Astrocyte (in vitro differentiated cells and primary cell): ENCODE measurements around the gene PLEKHG3. TPM values are rescaled to one million over a fixed set of nuclear protein-coding genes. Genes with fewer than 3 reads are reported as not detected.
A peak's percentile ranks its signal among the peaks of the same experiment; 100 is the strongest.

ENCODE experiments used
- DNase-seq: peaks from one replicate; pipeline ENCODE4 v3.0.0-alpha.2; 2010; ENCODE audit warnings: low read depth
- FAIRE-seq: peaks from 2 replicates; lab custom pipeline; 2011; peaks lifted over from hg19 to GRCh38; lab: Jason Lieb, UNC
- H2AFZ ChIP-seq: 2 replicates; pipeline ENCODE4 v1.6.0; 2012; ENCODE audit warnings: low read depth, low read length, inconsistent platforms
- H3K27ac ChIP-seq: 2 replicates; pipeline ENCODE4 v1.5.1; 2011; ENCODE audit warnings: low read depth, low read length, inconsistent platforms
- H3K27me3 ChIP-seq: 2 replicates; pipeline ENCODE4 v1.6.0; 2011; ENCODE audit warnings: low read length, inconsistent platforms; ENCODE audit not compliant: insufficient read depth
- H3K36me3 ChIP-seq: 2 replicates; pipeline ENCODE4 v1.5.1; 2011; ENCODE audit warnings: low read length, inconsistent platforms; ENCODE audit not compliant: insufficient read depth
- H3K4me1 ChIP-seq: 2 replicates; pipeline ENCODE4 v1.5.1; 2011; ENCODE audit warnings: low read length, inconsistent platforms; ENCODE audit not compliant: insufficient read depth
- H3K4me2 ChIP-seq: 2 replicates; pipeline ENCODE4 v1.6.0; 2012; ENCODE audit warnings: low read length, inconsistent platforms
- H3K4me3 ChIP-seq: 2 replicates; pipeline ENCODE4 v1.5.1; 2011; ENCODE audit warnings: low read depth, mild to moderate bottlenecking, low read length, inconsistent platforms; ENCODE audit not compliant: insufficient read depth
- H3K79me2 ChIP-seq: 2 replicates; pipeline ENCODE4 v1.6.0; 2012; ENCODE audit warnings: mild to moderate bottlenecking, low read length, inconsistent platforms; ENCODE audit not compliant: insufficient read depth
- H3K9ac ChIP-seq: 2 replicates; pipeline ENCODE4 v1.6.0; 2012; ENCODE audit warnings: mild to moderate bottlenecking, low read length, inconsistent platforms
- H3K9me3 ChIP-seq: 2 replicates; pipeline ENCODE4 v1.5.1; 2012; ENCODE audit warnings: low read depth, mild to moderate bottlenecking, low read length, inconsistent platforms; ENCODE audit not compliant: insufficient read depth
- H4K20me1 ChIP-seq: 2 replicates; pipeline ENCODE4 v1.6.0; 2012; ENCODE audit warnings: low read length, inconsistent platforms; ENCODE audit not compliant: insufficient read depth
- H3K27ac Mint-ChIP-seq: one replicate; pipeline ENCODE4 v1.8.0; 2021; ENCODE audit warnings: mild to moderate bottlenecking, mixed read lengths; ENCODE audit not compliant: unreplicated experiment
- H3K27me3 Mint-ChIP-seq: one replicate; pipeline ENCODE4 v1.8.0; 2021; ENCODE audit warnings: low read depth, mixed read lengths; ENCODE audit not compliant: unreplicated experiment
- H3K36me3 Mint-ChIP-seq: one replicate; pipeline ENCODE4 v1.8.0; 2021; ENCODE audit warnings: low read depth, mixed read lengths; ENCODE audit not compliant: unreplicated experiment
- H3K4me1 Mint-ChIP-seq: one replicate; pipeline ENCODE4 v1.8.0; 2021; ENCODE audit warnings: low read depth, mixed read lengths; ENCODE audit not compliant: unreplicated experiment
- H3K4me3 Mint-ChIP-seq: one replicate; pipeline ENCODE4 v1.8.0; 2021; ENCODE audit warnings: mild to moderate bottlenecking, moderate library complexity, mixed read lengths; ENCODE audit not compliant: unreplicated experiment
- H3K9me3 Mint-ChIP-seq: one replicate; pipeline ENCODE4 v1.8.0; 2021; ENCODE audit warnings: mild to moderate bottlenecking, mixed read lengths; ENCODE audit not compliant: unreplicated experiment
- CTCF ChIP-seq: IDR thresholded peaks from 2 replicates; pipeline ENCODE4 v1.5.1; 2011; ENCODE audit warnings: low read depth, mild to moderate bottlenecking, inconsistent platforms, low read length, moderate library complexity; ENCODE audit not compliant: insufficient read depth
- EZH2 ChIP-seq: IDR thresholded peaks from 2 replicates; pipeline ENCODE4 v1.6.1; 2012; ENCODE audit warnings: mild to moderate bottlenecking, low read length, inconsistent platforms; ENCODE audit not compliant: insufficient read depth
- total RNA-seq: library from RNA; stranded (reverse); gene quantifications from 2 replicates; pipeline ENCODE4 v1.2.1, GENCODE V29; 2021

PLEKHG3 gene
- total RNA-seq, 1 donor from 2014 or later = 98.6 TPM

GRCh38 chr14:64684091-64684490 is 20.1 kb upstream of the PLEKHG3 start:
- H3K27ac ChIP-seq = no peak overlapping the region
- peaks cover 9% of the 10 kb centered on the region for H3K4me1 ChIP-seq
- Mint-ChIP-seq H3K4me1 (peaks cover 27% of the 10 kb centered on the region), H3K36me3 (peaks cover 2% of the 10 kb centered on the region), H3K9me3 (no peaks in the 10 kb centered on the region), H3K27me3 (peaks cover 6% of the 10 kb centered on the region), H3K4me3 (no peak overlapping the region), H3K27ac (no peak overlapping the region)
- no peaks in the 10 kb centered on the region for H3K79me2 ChIP-seq
- no peaks in the 10 kb centered on the region for H4K20me1 ChIP-seq
- TF ChIP-seq CTCF = no peak
- no peak for TF ChIP-seq EZH2
- no peaks in the 10 kb centered on the region for H3K36me3 ChIP-seq
- peaks cover 2% of the 10 kb centered on the region for H3K27me3 ChIP-seq
- H3K9me3 ChIP-seq = no peaks in the 10 kb centered on the region
- H3K9ac ChIP-seq = no peak overlapping the region
- H3K4me3 ChIP-seq = no peak overlapping the region
- FAIRE-seq (no peak), DNase-seq (peak; percentile 27)
- H3K4me2 ChIP-seq = no peak overlapping the region
- no peak overlapping the region for H2AFZ ChIP-seq

GRCh38 chr14:64685371-64686281 is 18.6 kb upstream of the PLEKHG3 start:
- Mint-ChIP-seq H3K36me3 (no peaks in the 10 kb centered on the region), H3K9me3 (no peaks in the 10 kb centered on the region), H3K4me1 (peaks cover 20% of the 10 kb centered on the region), H3K27me3 (peaks cover 11% of the 10 kb centered on the region), H3K27ac (peak overlapping the region; percentile 50), H3K4me3 (no peak overlapping the region)
- DNase-seq (no peak), FAIRE-seq (no peak)
- no peaks in the 10 kb centered on the region for H3K9me3 ChIP-seq
- no peak overlapping the region for H3K27ac ChIP-seq
- H3K79me2 ChIP-seq = no peaks in the 10 kb centered on the region
- H3K4me3 ChIP-seq = no peak overlapping the region
- no peak overlapping the region for H2AFZ ChIP-seq
- TF ChIP-seq CTCF (no peak), EZH2 (no peak)
- H3K4me2 ChIP-seq = no peak overlapping the region
- no peaks in the 10 kb centered on the region for H4K20me1 ChIP-seq
- no peaks in the 10 kb centered on the region for H3K36me3 ChIP-seq
- peaks cover 9% of the 10 kb centered on the region for H3K4me1 ChIP-seq
- H3K9ac ChIP-seq = no peak overlapping the region
- H3K27me3 ChIP-seq = peaks cover 5% of the 10 kb centered on the region

- TF ChIP-seq CTCF (no peak), EZH2 (no peak)
- Mint-ChIP-seq H3K9me3 (no peaks in the 10 kb centered on the region), H3K4me3 (no peak overlapping the region), H3K36me3 (no peaks in the 10 kb centered on the region), H3K27ac (no peak overlapping the region), H3K4me1 (peaks cover 19% of the 10 kb centered on the region), H3K27me3 (peaks cover 11% of the 10 kb centered on the region)
- no peaks in the 10 kb centered on the region for H4K20me1 ChIP-seq
- no peaks in the 10 kb centered on the region for H3K36me3 ChIP-seq
- no peaks in the 10 kb centered on the region for H3K79me2 ChIP-seq
- no peak overlapping the region for H3K4me2 ChIP-seq
- H3K27ac ChIP-seq = no peak overlapping the region
- no peak overlapping the region for H3K4me3 ChIP-seq
- H2AFZ ChIP-seq = no peak overlapping the region
- peaks cover 9% of the 10 kb centered on the region for H3K4me1 ChIP-seq
- H3K27me3 ChIP-seq = peaks cover 5% of the 10 kb centered on the region
- no peak overlapping the region for H3K9ac ChIP-seq
- FAIRE-seq (no peak), DNase-seq (no peak)
- H3K9me3 ChIP-seq = no peaks in the 10 kb centered on the region
Measured at GRCh38 chr14:64686282-64686615, 18.0 kb upstream of the PLEKHG3 start.
